GM12865 (cell line): ENCODE data around the gene HARBI1.

ENCODE experiments used
- DNase-seq: peaks from one replicate; pipeline ENCODE4 v3.0.0; 2010; ENCODE audit warnings: low read depth
- H3K4me3 ChIP-seq: 2 replicates; pipeline ENCODE4 v1.5.1; 2011; ENCODE audit warnings: mild to moderate bottlenecking, low read depth, low read length, control low read depth
- TF ChIP-seq, protein P1 (sequence below): IDR thresholded peaks from 2 replicates; pipeline ENCODE4 v1.5.1; 2011; ENCODE audit warnings: low read length, control low read depth, low read depth, inconsistent platforms; ENCODE audit not compliant: insufficient read depth; ENCODE audit errors: missing control alignments

Gene HARBI1

GRCh38 chr11:46661836-46662235, 44.8 kb upstream of the HARBI1 start:
- TF ChIP-seq, protein P1, sequence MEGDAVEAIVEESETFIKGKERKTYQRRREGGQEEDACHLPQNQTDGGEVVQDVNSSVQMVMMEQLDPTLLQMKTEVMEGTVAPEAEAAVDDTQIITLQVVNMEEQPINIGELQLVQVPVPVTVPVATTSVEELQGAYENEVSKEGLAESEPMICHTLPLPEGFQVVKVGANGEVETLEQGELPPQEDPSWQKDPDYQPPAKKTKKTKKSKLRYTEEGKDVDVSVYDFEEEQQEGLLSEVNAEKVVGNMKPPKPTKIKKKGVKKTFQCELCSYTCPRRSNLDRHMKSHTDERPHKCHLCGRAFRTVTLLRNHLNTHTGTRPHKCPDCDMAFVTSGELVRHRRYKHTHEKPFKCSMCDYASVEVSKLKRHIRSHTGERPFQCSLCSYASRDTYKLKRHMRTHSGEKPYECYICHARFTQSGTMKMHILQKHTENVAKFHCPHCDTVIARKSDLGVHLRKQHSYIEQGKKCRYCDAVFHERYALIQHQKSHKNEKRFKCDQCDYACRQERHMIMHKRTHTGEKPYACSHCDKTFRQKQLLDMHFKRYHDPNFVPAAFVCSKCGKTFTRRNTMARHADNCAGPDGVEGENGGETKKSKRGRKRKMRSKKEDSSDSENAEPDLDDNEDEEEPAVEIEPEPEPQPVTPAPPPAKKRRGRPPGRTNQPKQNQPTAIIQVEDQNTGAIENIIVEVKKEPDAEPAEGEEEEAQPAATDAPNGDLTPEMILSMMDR, result no peak
- H3K4me3 ChIP-seq, result no peak overlapping the region
- DNase-seq, result no peak

DNA sequence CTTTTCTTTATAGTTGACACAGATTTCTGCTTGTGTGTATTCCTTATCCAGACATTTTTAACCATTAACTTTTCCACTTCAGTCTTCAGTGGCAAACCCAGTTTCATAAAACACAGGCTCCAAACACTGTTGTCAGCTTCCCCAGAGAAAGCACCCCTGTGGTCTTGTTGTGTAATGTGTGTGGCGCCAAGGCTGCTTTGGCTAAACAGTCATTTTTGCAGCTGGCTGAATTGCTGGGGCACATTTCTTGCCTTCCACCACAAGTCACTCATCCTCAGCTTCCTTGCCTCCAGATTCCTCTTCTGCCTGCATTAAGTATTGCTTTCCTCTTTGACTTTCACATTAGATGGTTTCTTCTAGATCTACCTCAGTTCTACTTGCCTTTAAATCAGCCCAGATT, 42.9 kb upstream of the HARBI1 start:
- TF ChIP-seq, protein P1, result no peak
- no peak for DNase-seq

DNA sequence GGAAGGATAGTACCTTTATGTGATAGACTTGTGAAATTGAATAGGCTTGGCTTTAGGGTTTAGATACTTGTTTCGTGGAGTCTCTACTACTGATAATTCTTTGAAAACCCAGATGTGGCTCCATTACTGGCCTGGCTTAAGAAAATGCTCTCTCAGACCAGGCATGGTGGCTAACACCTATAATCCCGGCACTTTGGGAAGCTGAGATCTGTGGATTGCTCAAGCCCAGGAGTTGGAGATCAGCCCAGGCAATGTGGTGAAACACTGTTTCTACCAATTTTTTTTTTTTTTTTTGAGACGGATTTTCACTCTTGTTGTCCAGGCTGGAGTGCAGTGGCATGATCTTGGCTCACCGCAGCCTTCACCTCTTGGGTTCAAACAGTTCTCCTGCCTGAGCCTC, 41.2 kb upstream of the HARBI1 start:
- no peak for DNase-seq

More for the DNA sequence above, 42.9 kb upstream of the HARBI1 start:
- H3K4me3 ChIP-seq, result no peak overlapping the region

GRCh38 chr11:46657186-46657585, 40.2 kb upstream of the HARBI1 start:
- H3K4me3 ChIP-seq, result no peak overlapping the region
- TF ChIP-seq, protein P1, result no peak
- no peak for DNase-seq

More for the DNA sequence above, 41.2 kb upstream of the HARBI1 start:
- no peak overlapping the region for H3K4me3 ChIP-seq
- TF ChIP-seq, protein P1, result no peak

GRCh38 chr11:46655631-46656030, 38.6 kb upstream of the HARBI1 start:
- no peak overlapping the region for H3K4me3 ChIP-seq
- no peak for DNase-seq
- TF ChIP-seq, protein P1, result no peak

GRCh38 chr11:46649180-46649738, 32.2 kb upstream of the HARBI1 start:
- no peak for DNase-seq
- TF ChIP-seq, protein P1, result no peak
- H3K4me3 ChIP-seq, result no peak overlapping the region

GRCh38 chr11:46643986-46644385, 27.0 kb upstream of the HARBI1 start:
- DNase-seq, result no peak
- no peak overlapping the region for H3K4me3 ChIP-seq
- TF ChIP-seq, protein P1, result no peak
